NCI-H2227 treated with DMSO at 0.1 percent for 48 hours (cell line): Measurements from ENCODE around the gene DSCAML1.

Experiments used
- DNase-seq: peaks from one replicate; lab custom pipeline; 2025; lab: John Stamatoyannopoulos, UW

DSCAML1 gene

DNA sequence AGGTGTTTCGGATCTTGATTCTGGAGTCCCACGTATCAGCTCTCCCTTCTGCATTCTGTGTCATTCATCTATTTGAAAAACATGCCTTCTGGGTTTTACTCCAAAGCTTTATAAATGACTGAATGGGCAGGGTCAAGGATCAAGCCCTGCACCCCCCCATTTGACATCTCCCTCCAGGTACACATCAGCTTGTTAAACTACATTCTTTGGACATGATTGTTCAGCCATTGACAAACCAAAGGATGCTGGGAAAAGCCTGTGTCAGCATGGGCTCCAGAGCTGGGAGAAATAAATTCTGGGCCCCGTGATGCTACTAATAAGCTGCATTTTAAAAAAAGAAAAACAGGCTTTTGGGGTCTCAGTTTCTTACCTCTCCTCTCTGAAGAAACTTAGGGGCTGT lies 103.7 kb downstream of the DSCAML1 start:
- no peak for DNase-seq

DNA sequence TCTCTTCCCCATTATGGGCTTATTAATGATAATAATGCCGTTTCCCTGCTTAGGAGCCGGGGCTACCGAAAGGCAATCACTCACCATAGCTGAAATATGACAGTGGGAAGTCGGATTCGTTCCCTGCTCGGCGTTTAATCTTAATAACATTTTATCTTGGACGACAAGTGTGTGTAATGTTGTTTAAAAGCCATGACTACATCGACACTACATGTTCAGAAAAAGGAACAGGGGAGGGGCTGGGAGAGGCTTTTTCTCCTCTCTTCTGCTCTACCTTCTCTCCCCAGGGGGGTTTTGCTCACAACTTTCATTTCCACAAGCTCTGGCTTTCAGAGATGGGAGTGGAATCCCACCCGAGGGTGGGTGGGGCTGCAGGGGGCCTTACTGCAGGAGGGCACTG lies 105.5 kb downstream of the DSCAML1 start:
- DNase-seq, result no peak

DNA sequence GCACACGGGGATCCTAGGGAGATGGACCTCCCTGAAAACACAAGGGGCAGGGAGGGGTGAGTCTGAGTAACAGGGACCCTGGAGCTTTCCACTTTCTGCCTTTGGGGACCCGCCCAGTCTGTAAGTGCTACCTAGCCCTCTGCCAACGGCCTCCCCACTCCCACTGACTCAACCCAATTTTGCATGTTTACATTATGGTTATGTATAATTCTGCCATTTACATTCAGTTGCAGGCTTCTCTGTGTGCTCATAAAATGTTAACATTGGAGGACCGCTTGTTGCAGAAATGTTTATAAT lies 105.8 kb downstream of the DSCAML1 start:
- no peak for DNase-seq

DNA sequence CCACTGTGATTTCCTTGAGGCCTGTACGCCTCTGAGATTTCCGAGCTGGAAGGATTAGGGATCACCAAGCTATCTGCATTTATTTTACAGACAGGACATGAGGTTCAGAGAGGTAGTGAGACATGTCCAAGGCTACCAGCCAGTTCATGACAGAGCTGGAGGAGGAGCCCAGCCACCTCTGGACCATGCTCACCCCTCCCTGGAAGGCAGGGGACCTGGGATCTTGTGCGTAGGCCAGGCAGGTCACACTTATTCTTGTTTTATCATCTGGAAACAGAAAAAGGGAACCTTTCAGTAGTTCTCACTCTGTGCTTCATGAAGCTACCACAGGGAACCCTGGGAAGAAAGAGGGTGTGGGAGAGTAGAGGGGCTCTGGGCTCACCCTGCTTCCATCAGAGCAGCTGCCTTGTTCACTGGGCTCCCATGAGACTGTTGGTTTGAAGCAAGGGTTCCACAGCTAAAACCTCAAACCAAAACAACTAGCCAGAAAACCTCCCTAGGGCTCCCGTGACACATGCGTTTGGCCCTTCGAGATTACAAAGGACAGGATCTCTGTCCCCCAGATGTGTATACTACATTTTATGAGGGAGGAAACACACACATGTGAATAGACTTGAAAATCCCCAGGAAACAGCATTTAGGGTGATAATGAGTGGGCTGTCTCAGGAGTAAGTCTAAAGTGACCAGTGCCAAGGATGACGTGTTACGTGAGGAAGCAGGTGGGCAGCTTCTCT lies 106.4 kb downstream of the DSCAML1 start:
- DNase-seq, result no peak

DNA sequence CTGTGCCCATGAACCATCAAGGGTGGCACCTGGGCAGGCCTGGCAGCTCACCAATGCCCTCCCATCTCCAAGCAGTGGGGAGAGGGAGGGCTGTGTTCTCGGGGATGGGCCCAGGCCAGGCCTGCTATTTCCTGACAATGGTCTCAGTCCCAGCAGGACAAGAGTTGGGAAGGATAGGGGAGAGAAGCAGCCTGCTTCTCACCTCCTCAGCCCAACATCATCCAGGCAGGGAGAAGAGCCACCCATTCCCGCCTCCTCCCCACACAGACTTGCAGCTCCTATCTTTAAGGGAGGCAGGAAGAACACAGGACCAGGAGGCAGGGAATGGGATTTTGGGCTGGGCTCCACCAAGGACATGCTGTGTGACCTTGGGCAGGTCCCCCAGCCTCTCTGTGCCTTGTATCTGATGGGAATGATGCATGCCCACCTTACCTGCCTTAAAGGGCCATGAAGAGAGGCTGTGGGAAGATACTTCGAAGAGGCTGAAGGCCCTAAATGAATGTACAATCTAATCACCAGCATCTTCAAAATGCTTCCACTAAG lies 108.7 kb downstream of the DSCAML1 start:
- DNase-seq, result no peak

DNA sequence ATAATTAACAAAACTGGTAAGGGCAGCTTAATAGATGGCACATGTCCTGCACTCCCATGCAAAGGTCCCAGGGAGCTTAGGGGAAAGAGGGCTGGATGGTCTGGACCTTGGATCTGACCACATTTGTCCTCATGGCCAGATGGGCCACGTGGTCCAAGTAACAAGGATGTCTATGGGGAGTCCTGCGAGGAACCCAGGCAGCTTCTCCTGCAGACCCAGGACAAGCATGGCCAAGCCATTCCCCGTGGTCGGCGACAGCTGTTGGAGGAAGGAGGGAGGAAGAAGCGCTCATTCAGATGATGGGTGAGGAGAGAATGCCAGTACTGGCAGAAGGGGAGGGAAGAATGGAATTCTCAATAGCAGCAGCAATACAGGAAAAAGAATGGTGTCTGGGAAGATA lies 109.2 kb downstream of the DSCAML1 start:
- DNase-seq, result no peak

DNA sequence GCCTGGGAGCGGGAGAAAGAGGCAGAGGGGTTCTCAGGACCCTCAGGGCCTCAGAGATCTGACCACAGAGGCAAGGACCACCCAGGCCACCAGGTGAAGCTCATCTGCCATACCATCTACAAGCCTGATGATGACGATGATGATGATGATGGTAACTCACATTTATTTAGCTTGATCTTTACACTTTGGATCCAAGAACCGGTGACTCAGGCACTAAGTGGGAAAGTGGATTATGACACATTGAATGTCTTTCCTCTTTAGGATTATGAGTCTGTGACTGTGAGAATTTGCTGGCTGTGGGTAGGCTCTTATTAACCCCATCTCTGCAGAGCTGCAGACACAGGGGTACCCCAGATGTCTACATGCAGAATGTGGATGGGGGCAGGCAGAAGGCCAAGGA lies 110.3 kb downstream of the DSCAML1 start:
- no peak for DNase-seq

DNA sequence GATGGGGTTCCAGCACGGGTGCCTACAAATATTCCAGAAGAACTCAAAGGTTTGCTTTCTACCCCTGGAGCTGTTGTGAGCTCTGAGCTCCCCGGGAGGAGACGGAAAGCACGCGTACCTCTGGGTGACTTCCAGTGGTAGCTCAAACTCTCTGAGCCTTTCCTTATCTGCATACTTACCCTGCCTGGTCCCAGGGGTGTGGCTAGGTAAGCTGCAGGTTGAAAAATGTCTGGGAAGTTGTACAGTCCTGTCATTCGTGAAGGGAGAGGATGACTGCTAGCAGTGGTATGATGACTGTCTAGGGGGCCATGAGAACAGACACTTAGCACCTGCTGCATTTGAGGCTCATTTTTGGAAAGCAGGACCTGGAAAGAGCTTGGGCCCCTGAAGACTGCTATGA lies 111.5 kb downstream of the DSCAML1 start:
- no peak for DNase-seq

DNA sequence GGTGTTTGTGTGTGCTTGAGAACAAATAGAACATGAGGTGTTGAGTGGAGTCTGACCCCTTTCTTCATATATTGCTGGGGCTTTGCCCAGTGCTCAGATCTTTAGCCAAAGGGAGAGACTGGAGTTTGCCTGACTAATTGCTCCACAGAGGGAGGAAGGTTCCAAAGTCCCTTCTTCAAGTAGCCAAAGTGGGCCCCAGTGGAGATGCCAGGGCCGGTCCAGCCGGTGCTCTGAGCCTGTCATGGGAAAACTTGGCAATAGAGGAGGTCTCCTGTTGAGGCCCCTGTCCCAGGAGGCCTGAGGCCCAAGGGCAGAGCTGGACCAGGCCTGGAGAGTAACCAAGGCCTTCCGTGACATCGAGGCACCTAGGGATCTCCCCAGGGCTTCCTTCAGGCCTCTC lies 112.3 kb downstream of the DSCAML1 start:
- no peak for DNase-seq

DNA sequence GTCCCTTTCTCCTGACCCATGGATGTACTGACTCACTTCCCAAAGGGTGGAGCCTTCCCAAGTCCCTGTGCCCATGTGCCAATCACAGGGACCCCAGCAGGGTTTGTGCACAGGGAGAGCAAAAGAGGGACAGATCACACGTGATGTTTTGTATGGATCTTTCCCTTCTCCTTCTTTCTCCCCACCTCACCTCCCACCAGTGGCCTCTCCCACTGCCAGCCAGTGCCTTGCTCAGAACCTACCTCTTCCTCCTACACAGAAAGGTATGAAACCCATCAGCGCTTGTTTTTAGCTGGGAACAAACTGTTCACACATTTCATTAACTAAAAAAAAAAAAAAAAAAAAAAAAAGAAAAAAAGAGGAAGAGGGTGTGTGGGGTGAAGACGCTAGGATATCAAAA lies 112.9 kb downstream of the DSCAML1 start:
- DNase-seq, result no peak

DNA sequence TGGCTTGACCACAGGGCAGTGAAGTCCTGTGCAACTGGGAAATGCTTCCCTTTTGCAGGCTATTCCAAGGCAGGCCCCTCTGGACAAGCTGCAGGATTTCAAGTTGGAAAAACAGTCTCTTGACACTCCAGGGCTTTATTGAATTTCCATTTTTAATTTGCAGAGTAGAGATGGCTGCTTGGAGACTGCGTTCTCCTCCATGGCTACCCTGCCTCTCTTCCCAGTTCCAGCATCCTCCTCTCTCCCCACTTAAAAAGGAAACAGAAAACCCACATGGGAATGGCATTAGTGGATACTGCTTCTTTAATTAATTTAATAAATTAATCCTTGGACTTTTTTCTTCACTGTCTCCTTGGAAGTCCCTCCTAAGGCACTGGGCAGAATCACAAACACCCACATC lies 115.6 kb downstream of the DSCAML1 start:
- DNase-seq, result no peak

DNA sequence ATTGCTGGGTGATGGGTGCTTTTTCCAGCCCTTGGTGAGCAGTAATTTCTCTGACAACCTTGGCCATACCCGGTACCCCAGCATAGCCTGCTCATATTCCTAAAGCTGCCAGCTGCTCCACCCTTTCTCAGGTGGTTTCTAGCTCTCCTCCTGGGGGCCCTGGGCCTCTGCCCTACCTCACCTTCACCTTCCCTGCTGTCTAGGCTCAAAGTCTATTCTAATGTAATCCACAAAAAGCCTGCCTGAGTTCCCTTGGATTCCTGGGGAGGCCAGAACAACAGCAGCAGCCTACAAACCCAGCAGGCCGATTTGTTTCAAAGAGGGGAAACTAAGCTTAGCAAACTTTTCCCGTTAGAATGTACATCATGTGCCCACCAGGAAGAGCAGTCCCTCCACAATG lies 117.6 kb downstream of the DSCAML1 start:
- no peak for DNase-seq

DNA sequence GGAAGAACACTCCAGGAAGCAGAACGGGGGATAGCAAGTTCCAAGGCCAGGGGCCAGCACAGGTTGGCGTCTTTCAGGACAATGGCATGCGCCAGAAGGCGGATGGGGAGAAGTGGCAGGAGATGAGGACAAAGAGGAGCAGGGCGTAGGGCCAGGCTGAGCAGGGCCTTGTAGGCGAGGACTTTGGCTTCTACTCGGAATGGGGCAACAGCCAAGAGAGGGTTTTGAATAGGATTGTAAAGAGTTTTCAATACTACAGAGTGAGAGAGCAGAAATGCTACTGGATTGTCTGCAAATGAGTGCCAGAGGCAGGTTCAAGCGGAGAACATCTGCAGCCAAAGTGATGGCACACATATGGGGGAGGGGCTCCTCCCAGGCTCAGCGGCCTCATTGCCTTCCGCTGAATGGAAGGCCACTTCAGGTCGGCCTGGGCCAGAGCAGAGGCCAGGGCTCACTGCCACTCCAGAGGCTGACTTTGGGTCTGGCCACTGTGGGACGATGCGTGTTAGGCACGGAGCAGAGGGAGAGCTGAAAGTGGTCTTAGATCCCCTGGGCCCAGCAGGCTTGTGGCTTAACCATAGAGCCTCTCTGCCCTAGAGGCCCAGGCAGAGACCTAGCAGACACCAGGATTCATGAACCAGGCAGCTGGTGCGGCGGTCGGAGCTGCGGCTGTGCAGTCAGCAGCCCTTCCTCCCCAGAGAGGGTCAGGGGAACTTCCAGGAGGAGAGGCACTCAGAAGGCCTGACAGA lies 118.2 kb downstream of the DSCAML1 start:
- no peak for DNase-seq

DNA sequence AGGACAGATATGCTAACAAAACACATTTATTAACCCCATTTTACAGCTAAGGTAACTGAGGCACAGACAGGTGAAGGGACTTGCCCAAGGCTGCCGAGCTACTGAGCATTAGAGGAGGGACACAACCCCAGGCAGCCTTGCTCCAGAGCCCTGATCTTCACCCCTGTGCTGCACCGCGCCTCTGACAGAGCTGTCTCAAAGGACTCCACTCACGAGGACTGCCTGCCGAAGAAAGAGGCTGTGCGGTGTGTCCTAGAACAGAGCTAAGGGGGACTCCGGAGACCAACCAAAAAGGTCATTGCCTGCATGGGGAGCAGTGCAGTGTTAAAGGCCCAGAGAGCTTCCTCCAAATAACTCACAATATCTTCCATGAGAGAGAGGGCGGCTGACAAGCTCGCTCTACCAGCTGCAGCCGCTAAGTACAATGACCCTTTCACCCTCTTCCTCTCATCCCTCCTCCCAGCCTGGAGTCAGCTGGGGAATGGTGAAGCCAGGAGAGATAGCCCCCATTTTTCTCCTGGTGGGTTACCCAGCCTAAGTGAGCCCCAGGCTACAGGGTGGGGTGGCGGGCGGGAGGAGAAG lies 119.2 kb downstream of the DSCAML1 start:
- no peak for DNase-seq

DNA sequence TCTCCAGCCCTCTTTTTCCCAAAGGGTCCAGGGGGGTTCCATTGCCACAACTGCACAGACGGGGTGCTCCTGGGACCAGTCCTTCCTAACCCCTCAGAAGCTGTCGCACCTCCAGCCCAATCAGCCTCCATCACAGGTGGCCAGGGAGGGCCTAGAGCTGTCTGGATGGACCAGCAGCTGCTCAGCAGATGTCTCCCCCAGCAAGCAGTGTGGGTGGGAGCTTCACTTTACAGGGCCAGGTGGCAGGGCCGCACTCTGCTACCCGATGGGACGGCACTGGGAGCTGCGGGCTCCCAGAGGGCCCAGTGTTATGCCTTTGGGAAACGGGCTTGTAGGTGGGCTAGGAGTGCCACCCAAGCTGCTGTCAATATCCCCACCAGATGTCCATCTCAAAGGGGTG lies 120.5 kb downstream of the DSCAML1 start:
- no peak for DNase-seq

DNA sequence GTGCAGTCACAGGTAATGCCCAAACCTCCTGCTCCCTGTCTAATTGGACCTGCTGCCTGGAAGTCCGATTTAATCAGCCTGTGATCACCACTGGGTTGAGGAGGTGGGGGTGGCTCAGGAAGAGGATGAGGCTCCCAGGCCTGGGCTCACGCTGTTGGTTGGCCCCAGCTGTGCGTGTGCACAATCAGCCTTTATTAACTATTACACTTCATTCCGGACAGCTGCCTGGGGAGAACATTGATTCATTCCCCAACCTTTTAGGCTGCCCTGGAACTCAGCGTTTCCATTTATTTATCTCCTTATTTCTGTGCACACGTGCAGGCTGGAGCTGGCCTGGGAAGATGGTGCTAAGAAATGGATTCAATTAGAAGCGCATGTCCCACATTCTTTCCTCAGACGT lies 123.4 kb downstream of the DSCAML1 start:
- no peak for DNase-seq

DNA sequence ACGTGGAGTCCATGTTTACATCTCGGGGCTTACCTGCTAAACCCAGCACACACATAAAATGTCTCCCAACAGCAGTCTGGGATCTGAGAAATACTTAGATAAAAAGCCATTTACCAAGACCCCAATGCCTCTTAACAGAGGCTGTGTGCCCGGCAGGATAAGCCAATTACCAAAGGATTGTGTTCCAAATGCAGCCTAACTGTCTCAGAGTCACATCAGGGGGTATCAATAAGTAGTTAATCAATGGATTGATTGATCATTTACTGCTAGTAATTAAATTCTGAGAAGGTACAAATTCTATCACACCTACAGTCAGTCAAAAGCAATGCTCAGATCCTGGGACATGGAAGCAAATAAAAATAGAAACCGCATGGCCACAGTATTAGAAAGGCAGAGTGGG lies 125.6 kb downstream of the DSCAML1 start:
- no peak for DNase-seq

DNA sequence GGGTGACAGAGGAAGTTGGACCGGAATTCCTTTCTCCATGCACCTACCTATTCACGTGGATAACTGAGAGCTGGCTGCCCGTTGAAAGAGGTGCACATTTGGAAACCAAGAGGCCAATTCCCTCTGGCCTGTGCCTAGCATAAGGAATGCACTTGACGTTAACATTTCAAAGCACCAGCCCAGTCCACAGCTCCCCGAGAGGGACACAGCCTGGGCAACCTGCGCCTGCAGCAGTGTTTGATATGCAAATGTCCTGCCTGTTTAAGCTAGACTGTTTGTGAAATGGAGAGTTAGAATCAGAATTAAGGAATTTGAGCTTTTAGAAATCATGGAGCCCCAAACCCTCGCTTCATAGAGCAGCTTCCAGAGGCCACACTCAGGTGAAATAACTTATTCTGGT lies 126.1 kb downstream of the DSCAML1 start:
- no peak for DNase-seq

DNA sequence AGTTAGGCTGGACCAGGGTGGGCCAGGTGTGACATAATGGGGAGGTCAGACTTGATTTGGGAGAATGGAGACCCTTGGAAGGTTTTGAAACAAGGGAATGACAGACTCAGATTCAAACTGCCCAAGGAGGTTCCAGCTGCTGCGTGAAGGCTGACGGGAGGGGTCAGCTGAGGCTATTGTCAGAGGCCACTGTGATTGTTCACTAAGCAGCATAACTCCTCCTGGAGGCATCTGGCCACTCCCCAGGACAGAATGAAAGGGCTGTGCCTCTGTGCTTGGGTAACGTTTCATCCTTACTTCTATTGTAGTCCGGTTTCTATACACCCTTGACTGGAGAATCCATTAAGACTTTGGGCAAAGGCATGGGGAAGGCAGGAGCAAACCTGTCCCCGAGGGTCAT lies 126.6 kb downstream of the DSCAML1 start:
- DNase-seq, result peak; percentile 14

DNA sequence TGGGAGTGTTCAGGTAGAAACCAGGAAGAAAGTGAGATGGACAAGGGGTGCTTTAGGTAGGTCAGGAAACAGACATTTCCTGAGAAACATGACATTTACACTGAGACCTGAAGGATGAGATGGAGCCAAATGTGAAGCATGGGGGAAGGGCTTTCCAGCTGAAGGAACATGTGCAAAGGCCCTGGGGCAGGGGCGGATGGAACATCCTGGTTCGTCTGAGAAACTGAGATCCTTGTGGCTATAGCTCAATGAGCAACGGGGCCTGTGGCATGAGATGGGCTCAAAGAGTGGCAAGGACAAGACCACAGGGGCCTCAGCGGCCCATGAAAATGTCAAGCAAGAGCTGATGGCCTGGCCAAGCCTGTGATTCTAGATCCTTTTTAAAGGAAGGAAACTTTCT lies 127.4 kb downstream of the DSCAML1 start:
- no peak for DNase-seq

DNA sequence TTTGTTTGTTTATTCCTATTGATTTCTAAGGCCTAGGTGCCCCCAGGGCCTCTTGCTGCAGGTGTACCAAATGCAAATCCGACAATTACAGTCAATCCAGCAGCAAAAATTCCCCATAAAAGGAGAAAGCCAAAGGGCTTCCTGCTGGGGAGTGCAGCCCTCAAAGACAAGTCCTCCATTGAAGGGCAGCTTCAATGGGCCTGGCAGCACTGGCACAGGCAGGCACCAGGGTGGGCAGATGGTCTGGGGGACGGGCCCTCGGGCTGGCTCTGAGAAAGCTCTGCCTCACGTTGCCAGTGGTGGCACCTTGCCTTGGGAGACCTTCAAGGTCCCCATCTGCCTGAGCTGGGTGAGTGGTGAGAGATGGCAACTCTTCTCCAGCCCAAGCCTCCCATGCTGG lies 128.0 kb downstream of the DSCAML1 start:
- no peak for DNase-seq

DNA sequence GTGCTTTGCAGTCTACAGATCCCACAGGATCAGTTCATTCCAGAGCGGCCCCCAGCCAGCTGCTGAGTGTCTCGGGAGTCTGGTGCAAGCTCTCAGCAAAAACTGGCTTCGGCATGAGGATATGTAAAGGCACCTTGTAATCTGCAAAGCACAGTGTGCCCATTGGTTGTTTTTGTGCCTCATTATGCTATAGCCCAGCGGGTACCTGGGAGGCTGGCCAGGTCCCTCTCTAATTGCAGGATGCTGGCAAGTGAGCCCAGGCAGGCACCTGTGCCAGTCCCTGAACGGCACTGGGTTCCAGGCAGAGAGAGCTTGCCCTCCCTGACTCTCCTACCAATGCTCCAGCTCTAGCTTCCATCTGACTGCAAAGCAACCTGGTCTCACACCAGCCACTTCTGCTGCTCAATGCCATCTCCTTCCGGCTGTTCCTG lies 128.7 kb downstream of the DSCAML1 start:
- no peak for DNase-seq

DNA sequence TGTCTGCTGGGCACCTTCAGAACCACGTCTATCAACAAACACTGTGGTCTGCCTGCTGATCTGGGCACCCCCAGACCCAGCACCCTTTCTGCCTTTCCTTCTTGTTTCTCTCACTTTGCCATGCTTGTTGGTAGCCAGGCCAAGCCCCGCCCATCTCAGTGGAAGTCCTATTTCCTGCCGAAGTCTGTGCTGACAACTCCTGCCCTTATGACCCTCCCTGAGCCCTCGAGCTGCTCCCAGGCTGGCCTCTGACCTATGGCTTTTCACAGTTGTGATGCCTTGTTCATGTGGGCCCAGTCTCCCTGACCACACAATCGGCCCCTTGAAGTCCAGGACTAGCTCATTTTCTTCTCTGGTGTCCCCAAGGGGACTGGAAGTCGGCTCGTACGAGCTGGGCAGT lies 132.1 kb downstream of the DSCAML1 start:
- no peak for DNase-seq
